ENCODE data around the gene WDR19. TPM values are rescaled to one million over a fixed set of nuclear protein-coding genes. Genes with fewer than 3 reads are reported as not detected.

Gene WDR19
- total RNA-seq, 2 experiments from 2014 or later, result 14.5 to 16.7 TPM

GRCh38 chr4:39228377-39228776 lies 46.0 kb downstream of the WDR19 start:
- ChIA-PET CTCF (no interaction called here), POLR2A (no interaction called here)
- Histone ChIP-seq H3K9me3 (ENCODE audit: control insufficient read depth in 1 of 2, insufficient read depth in 1 of 2, low read length in 2 of 2) (no peaks in the 10 kb centered on the region), H3K4me1 (ENCODE audit: insufficient read depth, low read length) (no peaks in the 10 kb centered on the region), H3K27ac (ENCODE audit: low read depth in 1 of 2, low read length in 2 of 2) (no peak overlapping the region), H3K36me3 (ENCODE audit: insufficient read depth, low read length) (no peaks in the 10 kb centered on the region), H3K27me3 (ENCODE audit: control insufficient read depth in 1 of 2, insufficient read depth in 2 of 2, low read length in 2 of 2) (no peaks in the 10 kb centered on the region), H3K4me3 (ENCODE audit: low read length) (no peak overlapping the region)
- Mint-ChIP-seq H3K4me1 (ENCODE audit: low read depth) (no peaks in the 10 kb centered on the region), H3K4me3 (no peak overlapping the region), H3K27ac (no peak overlapping the region), H3K36me3 (ENCODE audit: low read depth) (peaks cover 13% of the 10 kb centered on the region), H3K9me3 (no peaks in the 10 kb centered on the region), H3K27me3 (no peaks in the 10 kb centered on the region)
- TF ChIP-seq, protein P1, sequence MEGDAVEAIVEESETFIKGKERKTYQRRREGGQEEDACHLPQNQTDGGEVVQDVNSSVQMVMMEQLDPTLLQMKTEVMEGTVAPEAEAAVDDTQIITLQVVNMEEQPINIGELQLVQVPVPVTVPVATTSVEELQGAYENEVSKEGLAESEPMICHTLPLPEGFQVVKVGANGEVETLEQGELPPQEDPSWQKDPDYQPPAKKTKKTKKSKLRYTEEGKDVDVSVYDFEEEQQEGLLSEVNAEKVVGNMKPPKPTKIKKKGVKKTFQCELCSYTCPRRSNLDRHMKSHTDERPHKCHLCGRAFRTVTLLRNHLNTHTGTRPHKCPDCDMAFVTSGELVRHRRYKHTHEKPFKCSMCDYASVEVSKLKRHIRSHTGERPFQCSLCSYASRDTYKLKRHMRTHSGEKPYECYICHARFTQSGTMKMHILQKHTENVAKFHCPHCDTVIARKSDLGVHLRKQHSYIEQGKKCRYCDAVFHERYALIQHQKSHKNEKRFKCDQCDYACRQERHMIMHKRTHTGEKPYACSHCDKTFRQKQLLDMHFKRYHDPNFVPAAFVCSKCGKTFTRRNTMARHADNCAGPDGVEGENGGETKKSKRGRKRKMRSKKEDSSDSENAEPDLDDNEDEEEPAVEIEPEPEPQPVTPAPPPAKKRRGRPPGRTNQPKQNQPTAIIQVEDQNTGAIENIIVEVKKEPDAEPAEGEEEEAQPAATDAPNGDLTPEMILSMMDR (IDR thresholded peaks at IDR 0.05), result no peak
- ATAC-seq (ENCODE audit: poor library complexity), result no peak
- intact Hi-C loops (cut with DNase I, micrococcal nuclease), result no loop called here
- DNase-seq, result no peak

GRCh38 chr4:39230462-39230861 lies 48.1 kb downstream of the WDR19 start:
- Mint-ChIP-seq H3K27me3 (no peaks in the 10 kb centered on the region), H3K4me3 (no peak overlapping the region), H3K36me3 (ENCODE audit: low read depth) (peaks cover 16% of the 10 kb centered on the region), H3K9me3 (no peaks in the 10 kb centered on the region), H3K4me1 (ENCODE audit: low read depth) (no peaks in the 10 kb centered on the region), H3K27ac (no peak overlapping the region)
- Histone ChIP-seq H3K36me3 (ENCODE audit: insufficient read depth, low read length) (no peaks in the 10 kb centered on the region), H3K4me3 (ENCODE audit: low read length) (no peak overlapping the region), H3K4me1 (ENCODE audit: insufficient read depth, low read length) (no peaks in the 10 kb centered on the region), H3K9me3 (ENCODE audit: control insufficient read depth in 1 of 2, insufficient read depth in 1 of 2, low read length in 2 of 2) (no peaks in the 10 kb centered on the region), H3K27ac (ENCODE audit: low read depth in 1 of 2, low read length in 2 of 2) (no peak overlapping the region), H3K27me3 (ENCODE audit: control insufficient read depth in 1 of 2, insufficient read depth in 2 of 2, low read length in 2 of 2) (no peaks in the 10 kb centered on the region)
- CTCF ChIA-PET, result no interaction called here
- intact Hi-C loops (cut with DNase I, micrococcal nuclease), result no loop called here
- TF ChIP-seq, protein P1 (IDR thresholded peaks at IDR 0.05), result no peak
- ATAC-seq (ENCODE audit: poor library complexity), result no peak
- POLR2A ChIA-PET, result no interaction called here
- no peak for DNase-seq

GRCh38 chr4:39231660-39232059 lies 49.3 kb downstream of the WDR19 start:
- Mint-ChIP-seq H3K36me3 (ENCODE audit: low read depth) (peaks cover 25% of the 10 kb centered on the region), H3K9me3 (no peaks in the 10 kb centered on the region), H3K4me1 (ENCODE audit: low read depth) (no peaks in the 10 kb centered on the region), H3K4me3 (no peak overlapping the region), H3K27ac (no peak overlapping the region), H3K27me3 (no peaks in the 10 kb centered on the region)
- Histone ChIP-seq H3K9me3 (ENCODE audit: control insufficient read depth in 1 of 2, insufficient read depth in 1 of 2, low read length in 2 of 2) (no peaks in the 10 kb centered on the region), H3K27me3 (ENCODE audit: control insufficient read depth in 1 of 2, insufficient read depth in 2 of 2, low read length in 2 of 2) (no peaks in the 10 kb centered on the region), H3K27ac (ENCODE audit: low read depth in 1 of 2, low read length in 2 of 2) (no peak overlapping the region), H3K4me1 (ENCODE audit: insufficient read depth, low read length) (no peaks in the 10 kb centered on the region), H3K4me3 (ENCODE audit: low read length) (no peak overlapping the region), H3K36me3 (ENCODE audit: insufficient read depth, low read length) (no peaks in the 10 kb centered on the region)
- intact Hi-C loops (cut with DNase I, micrococcal nuclease), result no loop called here
- POLR2A ChIA-PET, result no interaction called here
- DNase-seq (no peak), ATAC-seq (ENCODE audit: poor library complexity) (no peak)
- CTCF ChIA-PET, result interaction anchor here (0.5 kb wide), 1 partner anchor 10 kb away, joined by 3 read pairs; no protein-coding TSS in a partner anchor
- TF ChIP-seq, protein P1 (IDR thresholded peaks at IDR 0.05), result no peak

Data from CD4-positive, alpha-beta T cell (primary cell).